Measurements from ENCODE around the gene POC1B. TPM values are rescaled to one million over a fixed set of nuclear protein-coding genes. Genes with fewer than 3 reads are reported as not detected.

Gene POC1B
- total RNA-seq, 1 donor from 2014 or later, result 5.7 TPM

DNA sequence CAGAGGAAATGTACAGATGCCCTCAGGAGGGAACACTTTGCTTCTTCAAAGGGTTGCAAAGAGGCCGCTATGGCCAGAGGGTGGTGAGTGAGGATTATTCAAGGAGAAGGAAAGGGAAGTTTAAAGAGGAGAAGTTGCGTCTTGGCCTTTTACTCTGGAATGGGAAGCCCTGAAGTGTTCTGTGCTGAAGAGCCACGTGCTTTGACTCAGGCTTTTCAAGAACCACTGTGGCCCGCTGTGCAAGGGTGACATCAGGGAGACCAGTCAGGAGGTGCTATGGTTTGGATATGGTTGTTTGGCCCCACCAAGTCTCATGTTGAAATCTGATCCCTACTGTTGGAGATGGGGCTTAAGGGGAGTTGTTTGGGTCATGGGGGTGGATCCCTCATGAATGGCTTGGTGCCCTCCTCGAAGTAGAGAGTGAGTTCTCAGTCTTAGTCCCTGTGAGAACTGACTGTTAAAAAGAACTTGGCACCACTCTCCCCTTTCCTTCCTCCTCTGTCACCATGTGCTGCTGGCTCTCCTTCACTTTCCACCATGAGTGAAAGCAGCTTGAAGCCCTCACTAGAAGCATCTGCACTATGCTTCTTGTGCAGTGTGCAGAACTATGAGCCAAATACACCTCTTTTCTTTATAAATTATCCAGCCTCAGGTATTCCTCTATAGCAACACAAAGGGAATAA lies 107.5 kb downstream of the POC1B start:
- peaks cover 11% of the 10 kb centered on the region for H3K4me1 Mint-ChIP-seq (ENCODE audit: low read depth, unreplicated experiment)
- H3K9me3 Mint-ChIP-seq (ENCODE audit: unreplicated experiment), result no peaks in the 10 kb centered on the region
- no peaks in the 10 kb centered on the region for H3K27me3 Mint-ChIP-seq (ENCODE audit: unreplicated experiment)
- no peak overlapping the region for H3K4me3 Mint-ChIP-seq (ENCODE audit: unreplicated experiment)
- no peak for TF ChIP-seq CTCF (IDR thresholded peaks at IDR 0.05; ENCODE audit: partially characterized antibody, unreplicated experiment)
- no peak for DNase-seq
- no peak overlapping the region for H3K27ac Mint-ChIP-seq (ENCODE audit: unreplicated experiment)
- no peaks in the 10 kb centered on the region for H3K36me3 Mint-ChIP-seq (ENCODE audit: unreplicated experiment)

GRCh38 chr12:89417246-89417977 lies 108.4 kb downstream of the POC1B start:
- Mint-ChIP-seq H3K4me3 (ENCODE audit: unreplicated experiment) (no peak overlapping the region), H3K27me3 (ENCODE audit: unreplicated experiment) (no peaks in the 10 kb centered on the region), H3K36me3 (ENCODE audit: unreplicated experiment) (no peaks in the 10 kb centered on the region), H3K27ac (ENCODE audit: unreplicated experiment) (no peak overlapping the region), H3K4me1 (ENCODE audit: low read depth, unreplicated experiment) (peaks cover 11% of the 10 kb centered on the region), H3K9me3 (ENCODE audit: unreplicated experiment) (no peaks in the 10 kb centered on the region)
- DNase-seq, result no peak
- no peak for TF ChIP-seq CTCF (IDR thresholded peaks at IDR 0.05; ENCODE audit: partially characterized antibody, unreplicated experiment)

- DNase-seq, result no peak
- no peak for TF ChIP-seq CTCF (IDR thresholded peaks at IDR 0.05; ENCODE audit: partially characterized antibody, unreplicated experiment)
- Mint-ChIP-seq H3K27me3 (ENCODE audit: unreplicated experiment) (peaks cover 2% of the 10 kb centered on the region), H3K4me3 (ENCODE audit: unreplicated experiment) (no peak overlapping the region), H3K4me1 (ENCODE audit: low read depth, unreplicated experiment) (peaks cover 4% of the 10 kb centered on the region), H3K27ac (ENCODE audit: unreplicated experiment) (no peak overlapping the region), H3K9me3 (ENCODE audit: unreplicated experiment) (no peaks in the 10 kb centered on the region), H3K36me3 (ENCODE audit: unreplicated experiment) (no peaks in the 10 kb centered on the region)
These were observed 109.6 kb downstream of the POC1B start for GRCh38 chr12:89416049-89416792.

DNA sequence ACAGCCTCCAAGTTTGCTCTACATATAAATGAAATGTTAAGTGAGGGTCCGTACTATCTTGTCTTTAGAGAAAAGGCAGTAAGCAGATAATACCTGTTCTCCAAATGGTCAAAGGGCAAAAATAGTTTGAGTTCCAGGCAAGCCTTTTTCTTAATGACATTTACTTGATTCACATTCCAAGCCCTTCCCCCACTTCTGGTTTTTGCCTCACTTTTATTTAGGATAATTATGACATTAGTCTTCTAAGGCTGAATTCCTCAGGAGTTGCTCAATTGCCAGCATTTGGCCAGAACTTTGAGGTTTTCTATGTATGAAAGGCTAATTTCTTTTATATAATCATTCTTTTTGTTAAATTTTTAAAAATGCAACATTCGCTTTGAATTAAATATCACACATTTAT lies 111.0 kb downstream of the POC1B start:
- no peak for TF ChIP-seq CTCF (IDR thresholded peaks at IDR 0.05; ENCODE audit: partially characterized antibody, unreplicated experiment)
- no peak overlapping the region for H3K27ac Mint-ChIP-seq (ENCODE audit: unreplicated experiment)
- no peaks in the 10 kb centered on the region for H3K4me1 Mint-ChIP-seq (ENCODE audit: low read depth, unreplicated experiment)
- no peak for DNase-seq
- H3K27me3 Mint-ChIP-seq (ENCODE audit: unreplicated experiment), result peaks cover 2% of the 10 kb centered on the region
- H3K4me3 Mint-ChIP-seq (ENCODE audit: unreplicated experiment), result no peak overlapping the region
- no peaks in the 10 kb centered on the region for H3K36me3 Mint-ChIP-seq (ENCODE audit: unreplicated experiment)
- H3K9me3 Mint-ChIP-seq (ENCODE audit: unreplicated experiment), result no peaks in the 10 kb centered on the region

Measured in glutamatergic neuron (in vitro differentiated cells).